ENCODE results near the gene CABP5.
"Not testable (repeated sequence)": the region's sequence is repeated elsewhere in the genome, so short reads cannot be mapped to it uniquely, and the experiment has no call there.

The CABP5 gene

DNA sequence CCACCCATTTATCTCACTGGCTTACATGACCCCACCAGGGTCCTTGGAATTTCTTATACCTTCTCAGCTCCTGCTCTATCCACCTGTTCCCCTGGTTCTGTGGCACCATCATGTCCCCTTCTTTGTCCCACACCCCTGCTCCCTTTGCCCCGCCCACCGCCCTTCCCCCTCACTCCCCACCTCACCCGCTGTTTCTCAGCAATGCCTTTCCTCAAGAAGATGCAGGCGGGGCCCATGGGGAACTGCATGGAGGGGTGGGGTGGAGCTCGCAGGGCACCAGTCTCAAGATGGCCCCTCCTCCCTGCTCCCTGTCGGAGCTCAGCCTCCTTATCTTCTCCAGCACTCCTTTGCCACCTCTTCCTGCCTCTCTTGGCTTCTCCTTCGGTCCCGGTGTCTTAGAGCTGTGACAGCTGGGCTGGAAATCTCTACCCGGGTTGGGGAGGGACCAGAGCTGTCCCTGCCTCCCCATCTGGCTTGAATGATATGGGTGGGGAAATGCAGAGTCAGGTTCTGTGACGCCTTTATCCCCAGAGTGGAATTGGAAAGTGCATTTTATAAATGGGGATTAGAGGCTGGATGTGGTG is at the start of gene CABP5:
Gene CABP5 (minus strand): TSS at position 405 of the 584 bp plus-strand sequence. CDS start 157 bp downstream, at position 248.
- no peak for DNase-seq (ENCODE audit: low read depth in 2 of 2)

DNA sequence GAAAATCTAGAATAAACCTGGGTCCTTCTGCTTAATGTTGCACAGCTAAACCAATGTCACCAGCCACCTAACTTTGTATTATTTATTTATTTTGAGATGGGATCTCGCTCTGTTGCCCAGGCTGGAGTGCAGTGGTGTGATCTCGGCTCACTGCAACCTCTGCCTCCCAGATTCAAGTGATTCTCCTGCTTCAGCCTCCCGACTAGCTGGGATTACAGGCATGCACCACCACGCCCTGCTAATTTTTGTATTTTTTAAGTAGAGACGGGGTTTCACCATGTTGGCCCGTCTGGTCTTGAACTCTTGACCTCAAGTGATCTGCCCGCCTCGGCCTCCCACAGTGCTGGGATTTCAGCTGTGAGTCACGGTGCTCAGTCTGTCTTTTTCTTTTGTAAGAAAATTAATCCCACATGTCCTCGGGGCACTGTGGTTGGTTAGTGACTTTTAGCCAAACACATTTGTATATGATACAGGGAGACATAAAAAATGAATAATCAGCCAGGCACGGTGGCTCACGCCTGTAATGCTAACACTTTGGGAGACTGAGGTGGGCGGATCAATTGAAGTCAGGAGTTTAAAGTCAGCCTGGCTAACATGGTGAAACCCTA is 47.3 kb upstream of the CABP5 start:
- DNase-seq (ENCODE audit: low read depth in 2 of 2), result not testable (repeated sequence)

DNA sequence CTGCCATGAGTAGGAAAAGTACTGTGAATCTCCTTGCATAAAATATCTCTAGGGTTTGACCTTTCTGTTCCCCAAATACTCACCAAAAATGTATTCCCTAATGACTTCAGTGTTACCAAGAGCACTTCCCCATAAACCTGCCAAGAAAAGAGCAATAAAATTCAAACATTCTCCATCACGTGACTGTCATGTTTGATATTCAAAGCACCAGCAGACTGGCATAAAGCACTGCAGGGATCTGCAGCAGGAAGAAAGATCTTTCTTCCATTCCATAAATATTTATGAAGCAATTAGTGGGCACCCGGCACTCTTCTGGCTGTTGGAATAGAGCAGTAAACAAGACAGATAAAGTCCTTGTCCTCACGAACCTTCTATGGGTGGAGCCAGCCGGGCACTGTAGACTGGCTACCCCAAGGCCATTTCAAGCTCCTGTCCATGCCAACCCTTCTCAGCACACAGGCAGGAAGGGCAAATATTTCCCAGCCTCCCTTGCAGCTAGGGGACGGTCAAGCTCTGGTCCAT is 46.5 kb upstream of the CABP5 start:
- DNase-seq (ENCODE audit: low read depth in 2 of 2), result no peak

DNA sequence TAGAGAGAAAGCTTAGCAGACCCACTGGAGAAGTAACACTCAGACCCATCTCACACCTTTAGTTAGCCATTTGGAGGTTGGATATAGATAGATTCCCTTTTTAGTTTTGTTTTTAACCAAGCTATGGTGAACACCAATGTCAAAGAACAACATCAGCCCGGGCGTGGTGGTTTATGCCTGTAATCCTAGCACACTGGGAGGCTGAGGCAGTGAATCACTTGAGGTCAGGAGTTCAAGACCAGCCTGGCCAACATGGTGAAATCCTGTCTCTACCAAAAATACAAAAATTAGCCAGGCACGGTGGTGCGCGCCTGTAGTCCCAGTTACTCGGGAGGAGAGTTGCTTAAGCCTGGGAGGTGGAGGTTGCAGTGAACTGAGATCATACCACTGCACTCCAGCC is 45.1 kb upstream of the CABP5 start:
- DNase-seq (ENCODE audit: low read depth in 2 of 2), result not testable (repeated sequence)

DNA sequence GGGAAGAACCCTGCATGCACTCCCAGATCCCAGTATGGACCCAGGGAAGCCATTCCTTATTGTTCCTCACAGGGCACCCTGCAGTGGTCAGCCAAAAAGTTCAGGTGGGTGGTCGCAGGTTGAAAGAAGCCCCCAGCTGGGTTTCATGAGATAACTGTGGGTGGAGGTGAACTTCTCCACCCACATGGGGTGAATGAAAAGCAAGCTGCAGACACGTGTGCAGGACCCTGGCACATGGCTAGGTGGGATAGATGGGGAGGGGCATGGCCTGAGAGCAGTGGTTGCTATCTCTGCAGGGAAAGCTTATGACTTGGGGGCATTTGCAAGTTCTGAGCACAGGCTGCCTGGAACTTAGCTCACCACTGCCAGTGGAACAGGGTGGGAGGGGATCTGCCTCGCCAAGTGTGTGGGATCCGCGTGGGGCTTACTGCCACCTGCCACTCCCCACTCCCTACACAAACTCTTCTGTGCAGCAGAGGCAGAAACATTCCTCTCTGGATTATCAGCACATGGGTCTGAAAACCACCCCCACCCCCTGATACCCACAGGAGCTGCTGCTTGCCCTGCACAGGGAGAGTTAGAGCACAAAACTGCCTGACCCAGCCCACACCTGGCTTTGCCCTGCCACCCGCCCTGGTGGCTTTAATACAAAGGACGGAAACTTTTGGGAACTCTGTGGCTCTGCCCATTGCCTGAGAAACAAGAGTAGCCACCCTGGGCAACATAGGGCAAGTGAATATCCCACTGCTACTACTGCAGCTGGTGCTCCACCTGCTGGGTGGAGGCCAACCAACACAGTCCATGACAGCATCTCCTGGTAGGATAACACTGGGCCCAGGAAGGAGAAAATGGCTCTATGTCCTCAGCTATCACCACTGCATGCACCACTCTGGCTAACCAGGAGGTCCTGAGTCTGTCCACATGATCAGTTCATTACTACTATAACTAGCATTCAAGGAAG is 42.3 kb upstream of the CABP5 start:
- no peak for DNase-seq (ENCODE audit: low read depth in 2 of 2)

DNA sequence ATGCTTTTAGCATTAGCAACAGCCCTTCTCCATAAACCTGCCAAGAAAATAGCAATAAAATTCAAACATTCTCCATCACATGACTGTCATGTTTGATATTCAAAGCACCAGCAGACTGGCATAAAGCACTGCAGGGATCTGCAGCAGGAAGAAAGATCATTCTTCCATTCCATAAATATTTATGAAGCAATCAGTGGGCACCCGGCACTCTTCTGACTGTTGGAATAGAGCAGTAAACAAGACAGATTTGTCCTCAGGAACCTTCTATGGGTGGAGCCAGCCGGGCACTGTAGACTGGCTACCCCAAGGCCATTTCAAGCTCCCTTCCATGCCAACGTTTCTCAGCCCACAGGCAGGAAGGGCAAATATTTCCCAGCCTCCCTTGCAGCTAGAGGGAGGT is 41.2 kb upstream of the CABP5 start:
- DNase-seq (ENCODE audit: low read depth in 2 of 2), result no peak

DNA sequence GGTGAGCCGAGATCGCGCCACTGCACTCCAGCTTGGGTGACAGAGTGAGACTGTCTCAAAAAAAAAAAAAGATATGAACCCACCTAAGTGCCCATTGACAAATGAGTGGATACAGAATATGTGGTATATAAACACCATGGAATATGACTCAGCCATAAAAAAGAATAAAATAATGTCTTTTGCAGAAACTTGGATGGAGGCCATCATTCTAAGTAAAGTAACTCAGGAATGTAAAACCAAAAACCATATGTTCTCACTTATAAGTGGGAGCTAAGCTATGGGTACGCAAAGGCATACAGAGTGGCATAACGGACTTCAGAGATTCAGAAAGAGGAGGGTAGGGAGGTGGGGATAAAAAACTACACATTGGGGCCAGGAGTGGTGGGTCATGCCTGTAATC is 37.2 kb upstream of the CABP5 start:
- DNase-seq (ENCODE audit: low read depth in 2 of 2), result no peak

DNA sequence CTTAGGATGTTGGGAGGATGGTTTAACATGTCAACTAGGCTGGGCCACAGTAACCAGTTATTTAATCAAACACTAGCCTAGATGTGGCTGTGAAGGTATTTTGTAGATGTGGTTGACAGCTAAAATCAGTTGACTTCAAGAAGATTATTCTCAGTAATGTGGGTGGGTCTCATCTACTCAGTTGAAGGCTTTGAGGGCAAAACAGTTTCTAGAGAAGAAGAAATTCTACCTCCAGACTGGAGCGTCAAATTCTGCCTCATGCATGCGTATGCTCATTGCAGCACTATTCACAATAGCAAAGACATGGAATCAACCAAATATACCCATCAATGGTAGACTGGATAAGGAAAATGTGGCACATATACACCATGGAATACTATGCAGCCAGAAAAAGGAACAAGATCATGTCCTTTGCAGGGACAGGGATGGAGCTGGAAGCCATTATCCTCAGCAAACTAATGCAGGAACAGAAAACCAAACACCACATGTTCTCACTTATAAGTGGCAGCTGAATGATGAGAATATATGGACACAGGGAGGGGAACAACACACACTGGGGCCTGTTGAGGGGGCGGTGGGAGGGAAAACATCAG is 26.4 kb upstream of the CABP5 start:
- DNase-seq (ENCODE audit: low read depth in 2 of 2), result not testable (repeated sequence)

DNA sequence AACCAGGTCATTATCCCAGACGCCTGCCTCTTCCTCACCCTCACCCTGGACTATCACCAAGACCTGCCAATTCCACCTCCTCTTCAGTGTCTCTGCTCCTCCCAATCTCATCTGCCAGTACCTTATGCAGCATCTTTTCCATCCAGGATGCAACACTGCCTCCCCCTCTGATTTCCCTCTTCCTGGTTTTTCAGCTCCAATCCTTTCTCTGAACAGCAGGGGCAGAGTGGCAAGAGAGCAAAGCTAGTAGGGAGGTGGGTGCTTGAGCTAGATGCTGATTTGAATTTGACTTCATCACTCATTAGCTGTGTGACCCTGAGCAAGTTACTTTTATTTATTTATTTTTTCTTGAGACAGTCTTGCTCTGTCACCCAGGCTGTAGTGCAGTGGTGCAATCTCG is 25.6 kb upstream of the CABP5 start:
- no peak for DNase-seq (ENCODE audit: low read depth in 2 of 2)

DNA sequence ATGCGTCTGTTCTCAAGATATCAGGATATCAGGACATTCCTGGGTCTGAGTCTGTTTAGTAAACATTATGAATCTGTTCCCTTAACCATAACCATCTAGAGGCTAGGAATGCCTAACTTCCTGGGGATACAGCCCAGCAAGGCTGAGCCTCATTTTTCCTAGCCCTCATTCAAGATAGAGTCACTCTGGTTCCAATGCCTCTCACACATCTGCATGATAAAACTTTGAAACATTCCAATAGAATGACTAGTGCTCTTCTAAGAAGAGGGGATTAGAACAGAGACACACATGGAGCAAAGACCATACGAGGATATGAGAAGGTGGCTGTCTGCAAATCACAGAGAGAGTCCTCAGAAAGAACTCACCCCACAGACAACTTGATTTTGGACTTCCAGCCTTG is 20.6 kb upstream of the CABP5 start:
- DNase-seq (ENCODE audit: low read depth in 2 of 2), result no peak

DNA sequence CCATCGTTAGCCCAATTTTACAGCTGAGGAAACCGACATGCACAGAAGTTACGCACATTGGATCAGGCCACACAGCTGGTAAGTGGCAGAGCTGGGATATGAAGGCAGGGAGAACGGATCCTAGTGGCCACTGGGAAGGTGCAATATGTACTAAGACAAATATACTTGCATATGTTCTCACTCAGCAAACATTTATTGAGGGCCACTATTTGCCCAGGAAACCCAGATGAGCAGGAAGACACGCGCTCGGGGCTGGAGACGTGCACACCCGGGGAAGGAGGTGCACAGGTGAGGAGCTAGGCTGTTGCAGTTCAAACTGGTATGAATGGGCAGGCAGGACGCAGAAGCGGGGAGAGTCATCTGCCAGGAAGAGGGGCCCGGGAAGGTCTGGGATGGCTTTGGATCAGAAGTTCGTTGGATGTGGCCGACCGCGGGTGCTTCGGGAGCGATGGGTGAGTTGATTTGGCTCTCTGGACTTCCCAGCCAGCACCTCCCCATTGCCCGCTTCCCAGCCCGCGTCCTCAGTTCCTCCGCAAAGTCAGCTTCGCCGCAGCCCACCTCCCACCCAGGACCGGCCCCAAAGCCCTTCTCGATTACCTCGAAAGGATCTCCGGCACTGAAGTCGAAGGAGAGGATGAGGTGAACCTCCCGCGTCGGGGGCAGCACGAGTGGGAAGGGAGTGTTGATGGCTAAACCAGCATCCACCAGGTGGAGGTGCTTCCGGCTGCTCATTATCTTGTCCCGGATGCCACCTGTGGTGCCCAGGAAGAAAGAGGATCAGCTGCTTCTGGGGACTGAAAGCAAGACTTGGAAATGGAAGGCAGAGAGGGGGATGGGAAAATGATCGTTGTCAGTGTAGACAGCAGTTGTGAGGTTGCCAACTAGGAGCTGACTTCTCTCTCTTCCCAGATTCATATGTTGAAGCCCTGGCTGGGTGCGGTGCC is 17.8 kb upstream of the CABP5 start:
- DNase-seq (ENCODE audit: low read depth in 2 of 2), result no peak

DNA sequence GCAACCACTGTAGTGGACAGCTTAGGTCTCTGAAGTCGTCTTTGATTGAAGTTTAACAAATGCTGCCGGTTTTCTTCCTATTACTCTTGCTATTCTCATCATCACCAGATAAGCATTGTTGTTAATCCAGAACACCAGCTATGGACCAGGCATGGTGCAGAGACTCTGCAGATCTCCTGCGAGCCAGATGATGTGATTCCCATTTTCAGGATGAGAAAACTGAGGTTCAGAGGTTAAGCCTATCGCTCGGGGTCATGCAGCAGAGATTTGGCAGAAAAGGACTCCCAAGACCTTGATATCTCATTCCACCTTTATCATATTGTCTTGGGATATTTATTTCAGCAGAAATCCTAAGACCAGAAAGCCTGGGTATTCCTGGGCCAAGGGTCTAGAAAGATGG is 16.5 kb upstream of the CABP5 start:
- DNase-seq (ENCODE audit: low read depth in 2 of 2), result no peak

DNA sequence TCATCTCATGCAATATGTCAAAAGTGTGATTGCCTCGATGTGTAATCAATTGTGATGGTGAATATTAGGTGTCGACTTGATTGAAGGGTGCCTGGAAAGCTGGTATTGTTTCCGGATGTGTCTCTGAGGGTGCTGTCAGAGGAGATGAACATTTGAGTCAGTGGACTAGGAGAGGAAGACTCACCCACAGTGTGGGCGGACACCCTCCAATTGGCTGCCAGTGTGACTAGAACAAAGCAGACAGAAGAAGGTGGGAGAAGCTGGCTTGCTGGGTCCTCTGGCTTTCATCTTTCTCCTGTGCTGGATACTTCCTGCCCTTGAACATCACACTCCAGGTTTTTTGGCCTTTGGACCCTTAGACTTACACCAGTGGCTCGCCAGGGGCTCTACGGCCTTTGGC is 15.5 kb upstream of the CABP5 start:
- no peak for DNase-seq (ENCODE audit: low read depth in 2 of 2)

DNA sequence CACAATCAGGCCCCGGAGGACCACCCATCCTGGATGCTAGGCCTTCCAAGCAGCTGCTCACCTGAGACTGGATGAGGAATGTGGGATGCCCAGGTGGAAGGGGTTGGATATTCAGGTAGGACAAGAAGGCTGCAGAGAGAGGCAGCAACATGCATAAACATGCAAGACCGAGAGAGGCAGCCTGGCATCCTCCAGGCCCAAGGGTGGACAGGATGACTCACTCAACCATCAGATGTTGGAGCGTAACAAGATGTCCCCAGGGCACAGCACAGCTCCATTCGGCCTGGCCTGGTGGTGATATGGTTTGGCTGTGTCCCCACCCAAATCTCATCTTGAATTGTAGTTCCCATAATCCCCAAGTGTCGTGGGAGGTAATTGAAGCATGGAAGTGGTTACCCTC is 10.0 kb upstream of the CABP5 start:
- no peak for DNase-seq (ENCODE audit: low read depth in 2 of 2)

DNA sequence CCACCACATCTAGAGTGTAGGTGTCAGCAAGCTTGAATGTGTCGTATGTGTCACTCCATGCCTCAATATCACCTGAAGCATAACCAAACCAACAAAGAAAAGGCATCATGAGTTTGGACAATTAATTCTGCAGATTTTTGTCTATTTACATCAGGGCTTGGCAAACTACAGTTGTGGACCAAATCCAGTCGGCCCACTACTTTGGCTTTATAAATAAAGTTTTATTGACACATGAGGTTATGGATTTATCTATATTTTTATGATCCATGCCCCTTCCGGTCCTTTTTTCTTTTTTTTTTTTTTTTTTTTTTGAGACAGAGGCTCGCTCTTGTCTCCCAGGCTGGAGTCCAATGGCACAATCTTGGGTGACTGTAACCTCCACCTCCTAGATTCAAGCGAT is 9.2 kb upstream of the CABP5 start:
- DNase-seq (ENCODE audit: low read depth in 2 of 2), result no peak

DNA sequence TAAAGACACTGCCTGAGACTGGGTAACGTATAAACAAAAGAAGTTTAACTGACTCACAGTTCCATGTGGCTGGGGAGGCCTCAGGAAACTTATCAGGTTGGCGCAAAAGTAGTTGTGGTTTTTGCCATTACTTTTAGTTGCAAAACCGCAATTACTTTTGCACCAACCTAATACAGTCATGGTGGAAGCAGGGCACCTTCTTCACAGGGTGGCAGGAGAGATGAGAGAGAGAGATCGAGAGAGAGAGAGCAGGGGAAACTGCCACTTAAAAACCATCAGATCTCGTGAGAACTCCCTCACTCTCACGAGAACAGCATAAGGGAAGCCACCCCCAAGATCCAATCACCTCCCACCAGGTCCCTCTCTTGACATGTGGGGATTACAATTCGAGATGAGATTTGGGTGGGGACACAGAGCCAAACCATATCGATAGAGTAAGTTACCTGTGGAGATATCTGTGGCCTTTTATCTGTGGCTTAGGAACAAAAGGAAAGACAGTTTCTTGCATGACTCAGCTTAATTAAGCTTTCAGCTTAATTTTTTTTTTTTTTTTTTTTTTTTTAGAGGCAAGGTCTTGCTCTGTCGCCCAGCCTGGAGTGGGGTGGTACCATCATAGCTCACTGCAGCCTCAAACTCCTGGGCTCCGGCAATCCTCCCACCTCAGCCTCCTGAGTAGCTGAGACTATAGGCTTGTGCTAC is 7.6 kb upstream of the CABP5 start:
- no peak for DNase-seq (ENCODE audit: low read depth in 2 of 2)

DNA sequence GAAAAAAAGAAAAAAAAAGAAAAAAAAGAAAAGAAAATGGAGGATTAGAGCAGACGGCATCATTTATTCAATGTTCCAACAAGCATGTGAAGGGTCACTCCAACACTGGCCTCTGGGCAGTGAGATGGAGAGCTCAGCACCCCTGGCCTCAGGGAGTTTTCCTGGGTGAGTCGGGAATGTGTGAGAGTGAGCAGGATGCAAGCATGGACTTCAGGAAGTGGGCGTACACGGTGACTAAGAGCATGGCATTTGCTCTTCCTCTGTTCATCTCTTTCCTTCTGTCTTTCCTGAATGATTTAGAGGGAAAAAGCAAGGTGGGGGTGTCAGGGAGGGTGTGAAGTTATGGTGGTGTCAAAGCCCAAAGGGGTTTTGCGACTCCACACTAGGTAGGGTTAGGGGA is 682 bp upstream of the CABP5 start:
- DNase-seq (ENCODE audit: low read depth in 2 of 2), result no peak

DNA sequence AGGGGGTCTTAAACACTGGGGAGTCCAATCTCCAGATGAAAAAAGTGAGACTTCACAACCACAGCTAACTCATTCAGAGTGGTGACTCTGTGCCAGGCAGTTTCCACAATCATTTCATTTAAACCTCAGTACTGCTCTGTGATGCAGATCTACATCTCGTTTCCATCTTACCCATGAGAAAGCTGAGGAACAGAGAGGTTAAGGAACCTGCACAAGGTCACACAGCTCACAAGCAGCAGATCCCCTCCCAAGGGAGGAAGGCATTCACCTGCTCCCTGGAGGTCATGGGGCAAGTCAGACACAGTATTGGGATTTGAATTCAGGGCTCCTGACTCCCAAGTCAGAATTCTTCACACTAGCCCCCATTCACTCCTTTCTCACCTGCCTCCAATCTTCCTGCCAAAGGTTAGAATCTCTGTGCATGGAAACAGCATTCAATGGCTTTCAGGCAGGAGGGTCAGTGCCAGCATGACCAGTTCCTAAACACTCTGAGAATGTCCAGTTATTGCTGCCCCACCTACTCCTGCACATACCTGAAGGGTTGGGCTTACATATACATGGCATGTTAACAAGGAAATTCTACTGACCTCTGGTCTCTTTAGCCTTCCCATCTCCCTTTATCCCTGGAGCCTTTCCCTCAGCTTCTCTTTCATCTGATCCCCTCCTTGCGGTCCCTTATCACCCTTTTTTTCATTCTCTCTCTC is 1.9 kb downstream of the CABP5 start:
- DNase-seq (ENCODE audit: low read depth in 2 of 2), result no peak

DNA sequence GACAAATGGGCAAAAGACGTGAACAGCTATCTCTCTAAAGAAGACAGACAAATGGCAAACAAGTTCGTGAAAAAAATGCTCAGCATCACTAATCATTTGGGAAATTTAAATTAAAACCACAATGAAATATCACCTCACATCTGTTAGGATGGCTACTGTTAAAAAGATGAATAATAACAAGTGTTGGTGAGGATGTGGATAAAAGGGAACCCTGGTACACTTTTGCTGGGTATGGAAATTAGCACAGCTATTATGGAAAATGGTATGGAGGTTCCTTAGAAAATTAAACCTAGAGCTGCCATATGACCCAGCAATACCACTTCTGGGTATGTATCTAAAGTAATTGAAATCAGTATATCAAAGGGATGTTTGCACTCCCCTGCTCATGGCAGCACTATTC is 7.1 kb downstream of the CABP5 start:
- DNase-seq (ENCODE audit: low read depth in 2 of 2), result no peak

DNA sequence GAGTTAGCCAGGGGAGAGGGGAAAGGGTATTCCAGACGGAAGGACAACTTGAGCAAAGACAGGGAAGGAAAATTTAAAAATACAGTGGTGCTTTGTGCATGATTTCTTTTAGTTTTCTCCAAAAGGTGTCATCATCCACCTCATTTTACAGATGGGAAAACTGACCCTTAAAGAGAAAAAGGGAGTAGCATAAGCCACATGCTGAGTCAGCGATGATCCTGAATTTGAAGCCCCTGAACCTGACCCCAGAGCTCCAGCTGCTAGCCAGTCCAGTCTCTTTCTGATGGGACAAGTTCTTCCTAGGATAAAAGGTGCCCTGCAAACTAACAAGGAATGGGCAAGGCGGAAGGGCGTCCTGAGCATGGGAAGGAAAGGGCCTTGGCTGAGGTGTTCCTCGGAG is 10.3 kb downstream of the CABP5 start:
- DNase-seq (ENCODE audit: low read depth in 2 of 2), result no peak
